GM12874 (cell line): ENCODE results near the gene RHOV.

Experiments
- TF ChIP-seq, protein P1 (sequence below): IDR thresholded peaks from 2 replicates; pipeline ENCODE4 v1.5.1; 2011; ENCODE audit warnings: low read depth, mild to moderate bottlenecking, control low read depth, low read length, moderate library complexity; ENCODE audit not compliant: insufficient read depth

The RHOV gene

DNA sequence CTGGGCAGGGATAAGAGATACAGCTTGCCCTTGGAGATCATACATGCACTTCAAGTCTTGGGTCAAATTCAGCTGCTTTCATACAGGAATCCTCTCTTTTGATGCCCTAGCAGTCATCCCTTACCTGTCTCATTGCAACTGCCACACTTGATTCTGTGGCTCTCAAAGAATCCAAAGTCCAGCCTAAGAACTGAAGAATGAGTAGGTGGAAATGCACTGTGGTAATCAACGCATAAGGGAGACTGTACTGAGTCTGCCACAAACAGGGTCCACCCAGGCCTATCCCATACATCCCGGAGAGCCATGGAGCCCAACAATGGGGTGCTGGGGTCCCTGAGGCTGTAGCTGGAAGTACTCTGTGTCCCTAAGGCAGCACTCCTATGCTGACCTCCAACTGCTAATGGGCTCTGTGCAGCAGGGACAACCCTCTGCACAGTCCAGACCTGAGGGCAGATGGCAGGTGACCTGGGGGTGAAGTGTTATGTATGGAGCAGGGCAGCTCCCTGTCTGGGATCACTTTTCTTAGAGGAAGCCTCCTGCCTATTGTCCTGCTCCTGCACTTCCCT lies 18.5 kb upstream of the RHOV start:
- TF ChIP-seq, protein P1, sequence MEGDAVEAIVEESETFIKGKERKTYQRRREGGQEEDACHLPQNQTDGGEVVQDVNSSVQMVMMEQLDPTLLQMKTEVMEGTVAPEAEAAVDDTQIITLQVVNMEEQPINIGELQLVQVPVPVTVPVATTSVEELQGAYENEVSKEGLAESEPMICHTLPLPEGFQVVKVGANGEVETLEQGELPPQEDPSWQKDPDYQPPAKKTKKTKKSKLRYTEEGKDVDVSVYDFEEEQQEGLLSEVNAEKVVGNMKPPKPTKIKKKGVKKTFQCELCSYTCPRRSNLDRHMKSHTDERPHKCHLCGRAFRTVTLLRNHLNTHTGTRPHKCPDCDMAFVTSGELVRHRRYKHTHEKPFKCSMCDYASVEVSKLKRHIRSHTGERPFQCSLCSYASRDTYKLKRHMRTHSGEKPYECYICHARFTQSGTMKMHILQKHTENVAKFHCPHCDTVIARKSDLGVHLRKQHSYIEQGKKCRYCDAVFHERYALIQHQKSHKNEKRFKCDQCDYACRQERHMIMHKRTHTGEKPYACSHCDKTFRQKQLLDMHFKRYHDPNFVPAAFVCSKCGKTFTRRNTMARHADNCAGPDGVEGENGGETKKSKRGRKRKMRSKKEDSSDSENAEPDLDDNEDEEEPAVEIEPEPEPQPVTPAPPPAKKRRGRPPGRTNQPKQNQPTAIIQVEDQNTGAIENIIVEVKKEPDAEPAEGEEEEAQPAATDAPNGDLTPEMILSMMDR = no peak

DNA sequence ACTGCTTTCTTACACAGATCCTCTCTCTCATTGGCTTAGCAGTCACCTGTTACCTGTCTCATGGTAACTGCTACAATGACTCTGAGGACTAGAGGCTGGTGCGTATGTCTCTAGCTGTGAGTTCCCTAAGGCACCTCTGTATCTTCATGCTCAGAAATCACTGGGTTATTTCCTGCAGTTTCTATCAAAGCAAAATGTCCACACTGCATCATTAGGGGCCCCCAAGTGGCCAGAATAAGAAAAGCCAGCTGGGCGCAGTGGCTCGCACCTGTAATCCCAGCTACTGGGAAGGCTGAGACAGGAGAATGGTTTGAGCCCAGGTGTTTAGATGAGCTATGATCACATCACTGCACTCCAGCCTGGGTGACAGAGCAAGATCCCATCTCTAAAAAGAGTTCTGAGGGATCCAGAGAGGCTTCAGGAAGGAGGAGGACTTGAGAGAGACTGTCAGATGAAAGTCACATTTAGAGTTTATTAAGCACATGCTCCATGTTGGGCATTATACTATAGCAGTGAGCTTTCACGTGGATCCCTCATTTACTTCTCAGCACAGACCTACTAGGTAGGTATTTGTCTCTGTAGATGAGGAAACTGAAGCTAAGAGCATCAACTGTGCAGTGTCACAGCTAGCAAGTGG lies 17.9 kb upstream of the RHOV start:
- TF ChIP-seq, protein P1 = peak; percentile 74

DNA sequence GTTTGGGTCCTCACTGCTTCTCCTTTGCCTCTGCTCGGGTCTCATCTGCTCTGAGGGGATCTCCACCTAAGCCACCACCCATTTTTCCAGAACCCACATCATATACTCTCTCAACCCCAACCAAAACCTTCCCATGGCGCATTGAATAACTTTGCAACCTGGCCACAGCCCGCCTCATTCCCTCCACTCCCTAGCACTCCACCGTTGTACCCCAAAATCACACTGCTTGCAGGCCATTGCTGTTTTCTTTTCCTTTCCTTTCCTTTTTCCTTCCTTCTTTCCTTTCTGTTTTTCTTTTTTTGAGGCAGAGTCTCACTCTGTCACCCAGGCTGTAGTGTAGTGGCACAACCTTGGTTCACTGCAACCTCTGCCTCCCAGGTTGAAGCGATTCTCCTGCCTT lies 17.1 kb upstream of the RHOV start:
- TF ChIP-seq, protein P1 = no peak

DNA sequence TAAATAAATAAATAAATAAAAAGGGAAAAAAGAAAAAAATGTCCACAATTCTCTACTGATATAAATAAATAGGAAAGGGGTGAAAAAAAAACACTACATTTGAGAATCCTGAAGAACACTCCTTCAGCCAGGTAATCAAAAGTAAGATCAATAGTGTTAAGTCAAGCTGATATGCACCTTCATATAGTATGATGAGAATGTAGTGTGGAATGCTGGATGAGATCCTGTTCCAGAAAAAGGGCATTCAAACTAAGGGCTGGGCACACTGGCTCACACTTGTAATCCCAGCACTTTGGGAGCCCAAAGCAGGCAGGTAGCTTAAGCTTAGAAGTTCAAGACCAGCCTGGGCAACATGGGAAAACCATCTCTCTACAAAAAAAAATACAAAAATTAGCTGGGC lies 15.1 kb upstream of the RHOV start:
- TF ChIP-seq, protein P1 = no peak

DNA sequence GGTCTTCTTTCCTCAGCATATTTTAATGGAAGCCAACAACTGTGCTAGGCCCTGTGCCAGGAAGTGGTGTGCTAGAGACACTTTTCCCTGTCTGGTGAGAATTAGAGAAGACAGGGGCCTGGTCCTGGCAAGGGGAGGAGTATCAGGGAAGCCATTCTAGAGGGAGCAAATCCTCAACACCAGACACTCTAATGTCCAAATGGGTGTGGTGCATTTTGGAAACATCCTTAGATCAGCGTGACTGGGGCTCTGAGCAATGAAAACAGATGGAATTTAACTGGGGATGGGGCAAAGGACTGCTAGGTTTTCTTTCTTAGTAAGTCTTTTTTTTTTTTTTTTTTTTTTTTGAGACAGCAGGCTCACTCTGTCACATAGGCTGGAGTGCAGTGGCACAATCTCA lies 12.6 kb upstream of the RHOV start:
- TF ChIP-seq, protein P1 = no peak

DNA sequence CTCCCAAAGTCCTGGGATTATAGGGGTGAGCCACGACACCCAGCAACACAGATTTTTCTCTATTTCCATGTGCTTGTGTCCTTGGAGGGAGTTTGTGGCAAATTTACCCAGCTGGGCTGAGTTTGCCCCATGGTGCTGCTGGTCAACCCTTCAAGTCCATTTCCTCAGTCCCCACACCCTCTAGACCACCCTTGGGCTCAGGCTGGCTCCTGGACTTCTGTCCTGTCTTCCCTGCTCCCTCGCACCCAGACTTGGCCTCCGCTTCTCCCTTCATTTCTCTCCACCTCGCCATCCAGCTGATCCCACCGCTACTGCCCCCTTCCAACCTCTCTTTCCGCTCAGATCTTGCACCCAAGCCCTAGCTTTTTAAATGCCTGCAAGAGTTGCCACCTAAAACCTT lies 7.3 kb upstream of the RHOV start:
- TF ChIP-seq, protein P1 = no peak

DNA sequence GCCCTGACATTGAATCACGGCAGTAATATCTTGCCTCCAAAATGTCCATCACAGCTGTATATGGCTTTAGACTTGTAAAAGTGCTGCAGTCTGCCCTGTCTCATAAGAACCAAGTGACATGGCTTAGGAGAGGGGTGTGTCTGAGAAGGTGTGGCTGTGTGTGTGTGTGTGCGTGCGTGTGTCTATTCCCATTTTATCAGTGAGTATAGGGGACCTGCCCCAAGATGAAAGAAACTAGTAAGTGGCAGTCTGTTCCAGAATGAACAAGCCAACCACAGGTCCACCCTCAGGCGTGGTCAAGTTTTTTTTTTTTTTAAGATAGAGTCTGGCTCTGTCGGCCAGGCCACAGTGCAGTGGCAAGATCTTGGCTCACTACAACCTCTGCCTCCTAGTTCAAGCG lies 5.6 kb upstream of the RHOV start:
- TF ChIP-seq, protein P1 = no peak

DNA sequence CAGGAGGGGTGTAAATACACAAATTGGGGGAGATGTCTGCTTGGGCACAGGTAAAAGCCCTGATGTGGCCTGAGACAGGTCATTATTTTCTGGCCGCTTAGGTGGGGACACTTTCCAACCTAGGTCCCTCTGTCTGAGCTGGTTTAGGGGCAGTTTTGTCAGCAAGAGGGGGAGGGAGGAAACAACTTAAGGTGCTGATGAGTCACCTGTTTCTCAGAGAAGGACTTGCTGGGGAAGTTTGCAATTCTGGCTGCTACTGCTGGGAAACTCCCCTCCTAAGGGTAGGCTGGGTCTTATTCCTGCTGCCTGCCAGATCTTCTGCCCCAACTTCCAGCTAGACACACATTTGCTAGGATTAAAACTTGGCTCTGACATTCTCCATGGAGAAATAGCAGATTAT lies 4.8 kb upstream of the RHOV start:
- TF ChIP-seq, protein P1 = no peak
